A549 (cell line): Measurements from ENCODE around the gene TTC31.

Experiments
- CEBPB ChIP-seq, 2 experiments: fragments of >200 bp in 1 of 2; sonication (Bioruptor Twin) in 1 of 2; formaldehyde crosslinking in 1 of 2; IDR thresholded peaks; 2 replicates each; pipeline ENCODE4 v1.6.1; 2012 to 2016
- CTCF ChIP-seq: fragments of >200 bp; sonication (Bioruptor Twin); formaldehyde crosslinking; IDR thresholded peaks from 3 replicates; pipeline ENCODE4 v1.5.1; 2016
- MAZ ChIP-seq: fragments of 150-350 bp; IDR thresholded peaks from 2 replicates; pipeline ENCODE4 v1.6.1; 2014; ENCODE audit warnings: antibody characterized with exemption, low read depth, low read length, borderline replicate concordance
- MYC ChIP-seq: IDR thresholded peaks from 2 replicates; pipeline ENCODE4 v1.6.1; 2012; ENCODE audit warnings: mild to moderate bottlenecking, inconsistent platforms, low read length, improper control_type of control experiment, borderline replicate concordance
- POLR2A ChIP-seq: IDR thresholded peaks from 2 replicates; pipeline ENCODE4 v1.6.1; 2012; ENCODE audit warnings: mild to moderate bottlenecking, low read length
- RAD21 ChIP-seq, 2 experiments: fragments of >200 bp in 1 of 2; sonication (Bioruptor Twin) in 1 of 2; formaldehyde crosslinking in 1 of 2; IDR thresholded peaks in 1 of 2; conservative IDR thresholded peaks in 1 of 2; 2 replicates in 1 of 2; 3 replicates in 1 of 2; pipeline ENCODE4 v1.6.1; 2012 to 2018; ENCODE audit warnings: inconsistent platforms in 1 of 2
- TF ChIP-seq, protein P1 (sequence below): fragments of 200-600 bp; sonication (generic); IDR thresholded peaks from 2 replicates; pipeline ENCODE4 v1.6.1; 2016; ENCODE audit warnings: antibody characterized with exemption, mild to moderate bottlenecking, moderate library complexity

DNA sequence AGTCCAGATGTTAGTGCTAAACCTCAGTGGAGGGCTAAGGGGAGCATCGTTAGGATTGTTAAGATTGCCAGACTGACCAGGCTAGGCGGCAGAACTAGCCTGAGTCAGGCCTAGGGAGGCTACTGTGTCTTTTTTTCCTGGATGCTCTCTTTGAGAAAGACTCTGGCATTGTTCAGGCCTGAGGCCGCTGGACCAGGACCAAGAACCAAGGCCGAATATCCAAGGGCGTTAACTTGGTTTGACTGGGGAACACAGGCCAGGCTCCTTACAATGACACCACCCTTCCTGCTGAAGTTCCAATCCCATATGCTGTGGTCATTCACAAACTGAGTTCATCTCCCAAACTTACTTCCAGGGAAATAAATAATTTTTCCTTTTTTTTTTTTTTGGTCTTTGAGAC, 57.4 kb downstream of the TTC31 start:
- no peak for TF ChIP-seq RAD21 (conservative IDR thresholded peaks at IDR 0.05 in 1 of 2, IDR thresholded peaks at IDR 0.05 in 1 of 2)
- no peak for TF ChIP-seq MAZ
- no peak for TF ChIP-seq MYC
- TF ChIP-seq CTCF: no peak
- TF ChIP-seq, protein P1, sequence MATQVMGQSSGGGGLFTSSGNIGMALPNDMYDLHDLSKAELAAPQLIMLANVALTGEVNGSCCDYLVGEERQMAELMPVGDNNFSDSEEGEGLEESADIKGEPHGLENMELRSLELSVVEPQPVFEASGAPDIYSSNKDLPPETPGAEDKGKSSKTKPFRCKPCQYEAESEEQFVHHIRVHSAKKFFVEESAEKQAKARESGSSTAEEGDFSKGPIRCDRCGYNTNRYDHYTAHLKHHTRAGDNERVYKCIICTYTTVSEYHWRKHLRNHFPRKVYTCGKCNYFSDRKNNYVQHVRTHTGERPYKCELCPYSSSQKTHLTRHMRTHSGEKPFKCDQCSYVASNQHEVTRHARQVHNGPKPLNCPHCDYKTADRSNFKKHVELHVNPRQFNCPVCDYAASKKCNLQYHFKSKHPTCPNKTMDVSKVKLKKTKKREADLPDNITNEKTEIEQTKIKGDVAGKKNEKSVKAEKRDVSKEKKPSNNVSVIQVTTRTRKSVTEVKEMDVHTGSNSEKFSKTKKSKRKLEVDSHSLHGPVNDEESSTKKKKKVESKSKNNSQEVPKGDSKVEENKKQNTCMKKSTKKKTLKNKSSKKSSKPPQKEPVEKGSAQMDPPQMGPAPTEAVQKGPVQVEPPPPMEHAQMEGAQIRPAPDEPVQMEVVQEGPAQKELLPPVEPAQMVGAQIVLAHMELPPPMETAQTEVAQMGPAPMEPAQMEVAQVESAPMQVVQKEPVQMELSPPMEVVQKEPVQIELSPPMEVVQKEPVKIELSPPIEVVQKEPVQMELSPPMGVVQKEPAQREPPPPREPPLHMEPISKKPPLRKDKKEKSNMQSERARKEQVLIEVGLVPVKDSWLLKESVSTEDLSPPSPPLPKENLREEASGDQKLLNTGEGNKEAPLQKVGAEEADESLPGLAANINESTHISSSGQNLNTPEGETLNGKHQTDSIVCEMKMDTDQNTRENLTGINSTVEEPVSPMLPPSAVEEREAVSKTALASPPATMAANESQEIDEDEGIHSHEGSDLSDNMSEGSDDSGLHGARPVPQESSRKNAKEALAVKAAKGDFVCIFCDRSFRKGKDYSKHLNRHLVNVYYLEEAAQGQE: no peak
- no peak for TF ChIP-seq CEBPB (IDR thresholded peaks at IDR 0.05)
- TF ChIP-seq POLR2A: no peak
